HCT116 (cell line): ENCODE data around the gene CIRBP.

Source experiments
- CTCF ChIP-seq, 3 experiments: fragments of 200-600 bp in 1 of 3; sonication (generic) in 1 of 3; IDR thresholded peaks in 2 of 3; conservative IDR thresholded peaks in 1 of 3; 2 replicates each; pipeline ENCODE4 v1.5.1; 2012 to 2017; ENCODE audit warnings: low read depth in 2 of 3, low read length in 2 of 3, antibody characterized with exemption in 1 of 3, borderline replicate concordance in 1 of 3, control low read depth in 1 of 3, mild to moderate bottlenecking in 1 of 3, mixed read lengths in 1 of 3, mixed run types in 1 of 3, moderate library complexity in 1 of 3; ENCODE audit not compliant: insufficient read depth in 1 of 3
- EZH2phosphoT487 ChIP-seq: fragments of 200-600 bp; IDR thresholded peaks from 2 replicates; pipeline ENCODE4 v1.6.1; 2018; ENCODE audit warnings: antibody characterized with exemption, borderline replicate concordance
- POLR2A ChIP-seq: IDR thresholded peaks from 2 replicates; pipeline ENCODE4 v1.7.0; 2011; ENCODE audit warnings: borderline replicate concordance; ENCODE audit not compliant: insufficient read depth, insufficient read length; ENCODE audit errors: extremely low read depth
- POLR2AphosphoS5 ChIP-seq: IDR thresholded peaks from 2 replicates; pipeline ENCODE4 v1.6.1; 2011; ENCODE audit warnings: mild to moderate bottlenecking, low read depth, low read length, moderate library complexity
- SP1 ChIP-seq: IDR thresholded peaks from 2 replicates; pipeline ENCODE4 v1.6.1; 2012; ENCODE audit warnings: low read depth
- SRF ChIP-seq: IDR thresholded peaks from 2 replicates; pipeline ENCODE4 v1.6.1; 2012; ENCODE audit warnings: low read depth
- TF ChIP-seq, protein P1 (sequence below): IDR thresholded peaks from 2 replicates; pipeline ENCODE4 v1.6.1; 2012

DNA sequence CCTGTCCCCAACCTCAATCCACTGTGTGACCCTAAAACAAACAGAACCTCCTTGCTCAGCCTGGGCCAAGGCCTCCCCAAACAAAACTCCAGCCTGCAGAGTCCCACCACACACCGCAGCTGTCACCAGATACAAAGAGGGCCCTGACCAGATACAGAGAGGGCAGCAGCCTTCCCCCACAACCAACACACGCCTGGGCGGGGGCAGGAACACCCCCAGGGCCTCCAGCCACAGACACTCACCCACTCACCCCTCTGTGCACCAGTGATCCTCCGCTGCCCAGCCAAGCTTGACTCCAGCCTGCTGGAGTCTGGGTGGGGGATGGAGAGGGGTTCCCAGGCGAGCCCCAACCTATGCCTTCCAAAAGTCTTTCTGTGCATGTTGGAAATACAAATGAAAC is 5.9 kb upstream of the CIRBP start:
- TF ChIP-seq SRF (no peak), POLR2A (no peak), SP1 (no peak), CTCF (IDR thresholded peaks at IDR 0.05 in 2 of 3, conservative IDR thresholded peaks at IDR 0.05 in 1 of 3; ENCODE audit: borderline replicate concordance in 1 of 3, insufficient read depth in 1 of 3, low read depth in 2 of 3, low read length in 2 of 3) (no peak), POLR2AphosphoS5 (no peak), EZH2phosphoT487 (no peak)
- TF ChIP-seq, protein P1, sequence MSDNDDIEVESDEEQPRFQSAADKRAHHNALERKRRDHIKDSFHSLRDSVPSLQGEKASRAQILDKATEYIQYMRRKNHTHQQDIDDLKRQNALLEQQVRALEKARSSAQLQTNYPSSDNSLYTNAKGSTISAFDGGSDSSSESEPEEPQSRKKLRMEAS: no peak
